HepG2 (cell line): ENCODE data around the gene BRS3. TPM values are rescaled to one million over a fixed set of nuclear protein-coding genes. Genes with fewer than 3 reads are reported as not detected.

Experiments
- ATAC-seq: fragments of 200-7000 bp; cut with Tn5 transposase; 3 replicates; pipeline ENCODE4 v1.9.1; 2020; ENCODE audit warnings: mild to moderate bottlenecking, moderate library complexity
- BruUV-seq: library from RNA; stranded (reverse); fragments of 400-500 nt; replicated peaks from 2 replicates; lab custom pipeline; 2021; lab: Mats Ljungman, UMichigan
- CTCF ChIA-PET: fragments of 300-600 bp; formaldehyde crosslinking; extraction: SDS; loops from one replicate; lab custom pipeline; 2021; ENCODE audit warnings: low total read pairs, inconsistent platforms, low intra/inter-chr PET ratio; lab: Yijun Ruan, JAX
- POLR2A ChIA-PET: fragments of 350-600 bp; sonication (Branson Sonifier 250); formaldehyde crosslinking; loops from one replicate; lab custom pipeline; 2020; ENCODE audit warnings: antibody characterized with exemption, inconsistent platforms; lab: Yijun Ruan, JAX
- DNase-seq: peaks from one replicate; pipeline ENCODE4 v3.0.0-alpha.2; 2015; ENCODE audit warnings: low spot score
- FAIRE-seq: peaks from 3 replicates; lab custom pipeline; 2011; peaks lifted over from hg19 to GRCh38; lab: Jason Lieb, UNC
- H2AFZ ChIP-seq: one replicate; pipeline ENCODE4 v1.6.1; 2011; ENCODE audit warnings: low read length, inconsistent platforms
- H3K27ac ChIP-seq: fragments of 300-600 bp; 3 replicates; pipeline ENCODE4 v1.8.0; 2011; ENCODE audit warnings: mixed run types, mild to moderate bottlenecking, mixed read lengths, low read length, inconsistent platforms; ENCODE audit not compliant: insufficient read depth; ENCODE audit errors: extremely low read length
- H3K27me3 ChIP-seq, 2 experiments: fragments of 200-600 bp in 1 of 2; 2 replicates in 1 of 2; 3 replicates in 1 of 2; pipeline versions ENCODE4 v1.6.0 to v1.8.0; 2011; ENCODE audit warnings: low read length in 2 of 2, mild to moderate bottlenecking in 2 of 2, moderate library complexity in 2 of 2, inconsistent platforms in 1 of 2; ENCODE audit not compliant: insufficient read depth in 2 of 2, control insufficient read depth in 1 of 2
- H3K36me3 ChIP-seq, 2 experiments: fragments of 200-600 bp in 1 of 2; replicated peaks in 1 of 2; 2 replicates in 1 of 2; 3 replicates in 1 of 2; pipeline versions ENCODE4 v1.5.1 to v1.8.0; 2011; ENCODE audit warnings: low read length in 2 of 2, inconsistent platforms in 1 of 2; ENCODE audit not compliant: insufficient read depth in 2 of 2, control insufficient read depth in 1 of 2
- H3K4me1 ChIP-seq: 2 replicates; pipeline ENCODE4 v1.5.1; 2012; ENCODE audit warnings: low read length, inconsistent platforms; ENCODE audit not compliant: insufficient read depth
- H3K4me2 ChIP-seq: 2 replicates; pipeline ENCODE4 v1.6.0; 2011; ENCODE audit warnings: low read depth, low read length, inconsistent platforms
- H3K4me3 ChIP-seq, 3 experiments: fragments of 200-600 bp in 1 of 3; sonication (generic), shearing (Covaris generic) in 1 of 3; replicated peaks in 1 of 3; 2 replicates each; pipeline ENCODE4 v1.5.1; 2011 to 2016; ENCODE audit warnings: low read length in 3 of 3, inconsistent platforms in 2 of 3, low read depth in 2 of 3, mild to moderate bottlenecking in 2 of 3, control low read depth in 1 of 3, mixed read lengths in 1 of 3; ENCODE audit not compliant: insufficient read depth in 1 of 3
- H3K79me2 ChIP-seq: one replicate; pipeline ENCODE4 v1.6.1; 2011; ENCODE audit warnings: low read length, inconsistent platforms; ENCODE audit not compliant: insufficient read depth
- H3K9ac ChIP-seq: 2 replicates; pipeline ENCODE4 v1.6.0; 2011; ENCODE audit warnings: mild to moderate bottlenecking, low read depth, low read length, inconsistent platforms; ENCODE audit not compliant: insufficient read depth
- H3K9me3 ChIP-seq: 2 replicates; pipeline ENCODE4 v1.5.1; 2012; ENCODE audit warnings: mild to moderate bottlenecking, low read length
- H4K20me1 ChIP-seq: 2 replicates; pipeline ENCODE4 v1.6.0; 2011; ENCODE audit warnings: inconsistent platforms, mild to moderate bottlenecking, low read length, moderate library complexity; ENCODE audit not compliant: insufficient read depth
- CCDC6 ChIP-seq: sonication (generic); formaldehyde crosslinking; IDR thresholded peaks from 2 replicates; pipeline ENCODE4 v1.8.1; 2022; ENCODE audit warnings: mild to moderate bottlenecking, missing genetic modification reagents, moderate library complexity
- CEBPB ChIP-seq: IDR thresholded peaks from 2 replicates; pipeline ENCODE4 v1.6.1; 2011; ENCODE audit warnings: low read depth, low read length, improper control_type of control experiment, borderline replicate concordance
- FOXM1 ChIP-seq: sonication (generic); formaldehyde crosslinking; IDR thresholded peaks from 2 replicates; pipeline ENCODE4 v1.5.0; 2020; ENCODE audit warnings: missing genetic modification reagents
- HNRNPH1 ChIP-seq: fragments of 200-400 bp; formaldehyde crosslinking; optimal IDR thresholded peaks from 2 replicates; pipeline ENCODE3; 2017; ENCODE audit warnings: mild to moderate bottlenecking, low read depth, low read length
- MAF1 ChIP-seq: sonication (generic); formaldehyde crosslinking; IDR thresholded peaks from 2 replicates; pipeline ENCODE4 v1.5.0; 2020; ENCODE audit warnings: missing genetic modification reagents, borderline replicate concordance
- MTA1 ChIP-seq: sonication (generic); formaldehyde crosslinking; IDR thresholded peaks from 2 replicates; pipeline ENCODE4 v1.4.0; 2020; ENCODE audit warnings: missing genetic modification reagents, mild to moderate bottlenecking, borderline replicate concordance
- USF2 ChIP-seq, 2 experiments: sonication (generic) in 1 of 2; formaldehyde crosslinking in 1 of 2; IDR thresholded peaks; 2 replicates each; pipeline versions ENCODE4 v1.5.1 to v1.6.1; 2011 to 2020; ENCODE audit warnings: borderline replicate concordance in 1 of 2, low read depth in 1 of 2, low read length in 1 of 2, mild to moderate bottlenecking in 1 of 2, missing genetic modification reagents in 1 of 2, moderate library complexity in 1 of 2
- YY1 ChIP-seq: IDR thresholded peaks from 2 replicates; pipeline ENCODE4 v1.6.1; 2011; ENCODE audit warnings: low read length, low read depth, moderate library complexity, mild to moderate bottlenecking; ENCODE audit not compliant: insufficient read depth, insufficient replicate concordance
- ZNF12 ChIP-seq: sonication (generic); formaldehyde crosslinking; IDR thresholded peaks from 2 replicates; pipeline ENCODE4 v1.5.0; 2020; ENCODE audit warnings: missing genetic modification reagents
- ZNF687 ChIP-seq: sonication (generic); formaldehyde crosslinking; IDR thresholded peaks from 2 replicates; pipeline ENCODE4 v1.5.1; 2020; ENCODE audit warnings: mild to moderate bottlenecking, missing genetic modification reagents, moderate library complexity
- ZNF703 ChIP-seq: sonication (generic); formaldehyde crosslinking; IDR thresholded peaks from 2 replicates; pipeline ENCODE4 v1.5.1; 2020; ENCODE audit warnings: missing genetic modification reagents, mild to moderate bottlenecking, moderate library complexity, borderline replicate concordance
- WGBS: methylation state at CpG from one replicate; pipeline ENCODE4 v1.1.6; 2017; ENCODE audit warnings: low lambda C conversion rate; 5-methylcytosine and 5-hydroxymethylcytosine counted together
- in situ Hi-C: cut with HindIII; loops from 2 replicates; pipeline ENCODE4 v1.10.0; 2017; ENCODE audit warnings: low pct_unique_long_range_greater_than_20kb; ENCODE audit not compliant: extremely low pct_ligation_motif_present
- intact Hi-C: fragments of 100-400 bp; cut with micrococcal nuclease; formaldehyde crosslinking; loops from one replicate; pipeline ENCODE4 v1.10.0; 2022; ENCODE audit not compliant: unreplicated experiment
- polyA plus RNA-seq, 8 experiments: library from polyadenylated mRNA; depleted of rRNA in 3 of 8; stranded (reverse) in 7 of 8; unstranded in 1 of 8; fragments of >200 nt; fragmentation: Illumina TruSeq in 4 of 8; extraction: Trizol in 4 of 8; gene quantifications; 2 replicates each; pipeline versions ENCODE4 v1.2.1 to v1.2.3, GENCODE V29; 2011 to 2016; ENCODE audit warnings: low read depth in 4 of 8, missing spikeins in 1 of 8, mixed read lengths in 1 of 8; ENCODE audit not compliant: insufficient read depth in 1 of 8
- total RNA-seq, 5 experiments: library from RNA; depleted of rRNA; stranded (reverse); fragments of >200 nt; fragmentation: Illumina TruSeq; extraction: Trizol; gene quantifications; 2 replicates each; pipeline ENCODE4 v1.2.3, GENCODE V29; 2016; ENCODE audit warnings: low read depth in 1 of 5

BRS3 gene
- total and polyA plus RNA-seq, 2 of the 13 experiments (the other 11 are each of a cell fraction or from before 2014, with no cell fraction given) = not detected

- no peak overlapping the region for H3K4me3 ChIP-seq
- intact Hi-C loops = no loop called here
- no peaks in the 10 kb centered on the region for H3K36me3 ChIP-seq
- ATAC-seq = no peak
- no peak overlapping the region for H3K27ac ChIP-seq
- no peak overlapping the region for H2AFZ ChIP-seq
- no peaks in the 10 kb centered on the region for H4K20me1 ChIP-seq
- in situ Hi-C loops = no loop called here
- POLR2A ChIA-PET = no interaction called here
- no peak overlapping the region for H3K9ac ChIP-seq
- DNase-seq = no peak
- H3K27me3 ChIP-seq = no peaks in the 10 kb centered on the region
- no peak for TF ChIP-seq ZNF703
- TF ChIP-seq ZNF12 (CRISPR knock-in tag) = no peak
- no peak for TF ChIP-seq CEBPB
- no peak for TF ChIP-seq MTA1 (CRISPR knock-in tag)
- TF ChIP-seq CCDC6 (CRISPR knock-in tag) = no peak
- no peak for TF ChIP-seq YY1
- TF ChIP-seq MAF1 (CRISPR knock-in tag) = no peak
- no peak for TF ChIP-seq HNRNPH1
- TF ChIP-seq FOXM1 = no peak
- no peak for TF ChIP-seq USF2 (IDR thresholded peaks at IDR 0.05; ENCODE audit: low read depth, low read length)
- TF ChIP-seq USF2 (CRISPR knock-in tag; IDR thresholded peaks at IDR 0.05; ENCODE audit: borderline replicate concordance) = no peak
- TF ChIP-seq ZNF687 (CRISPR knock-in tag) = no peak
- CTCF ChIA-PET = no interaction called here
- H3K79me2 ChIP-seq = no peaks in the 10 kb centered on the region
- H3K4me2 ChIP-seq = no peak overlapping the region
- 0% methylated on average over 2 of the region's 2 CpGs for WGBS
- BruUV-seq = no TSS peak
- H3K9me3 ChIP-seq = no peaks in the 10 kb centered on the region
- no peak for FAIRE-seq
- H3K4me1 ChIP-seq = no peaks in the 10 kb centered on the region
Measured at GRCh38 chrX:136525738-136526606, 38.2 kb downstream of the BRS3 start.
